ENCODE measurements around the gene MGAT5. TPM values are rescaled to one million over a fixed set of nuclear protein-coding genes. Genes with fewer than 3 reads are reported as not detected.

MGAT5 gene
- total RNA-seq, 1 donor from 2014 or later, result 36.8 TPM

DNA sequence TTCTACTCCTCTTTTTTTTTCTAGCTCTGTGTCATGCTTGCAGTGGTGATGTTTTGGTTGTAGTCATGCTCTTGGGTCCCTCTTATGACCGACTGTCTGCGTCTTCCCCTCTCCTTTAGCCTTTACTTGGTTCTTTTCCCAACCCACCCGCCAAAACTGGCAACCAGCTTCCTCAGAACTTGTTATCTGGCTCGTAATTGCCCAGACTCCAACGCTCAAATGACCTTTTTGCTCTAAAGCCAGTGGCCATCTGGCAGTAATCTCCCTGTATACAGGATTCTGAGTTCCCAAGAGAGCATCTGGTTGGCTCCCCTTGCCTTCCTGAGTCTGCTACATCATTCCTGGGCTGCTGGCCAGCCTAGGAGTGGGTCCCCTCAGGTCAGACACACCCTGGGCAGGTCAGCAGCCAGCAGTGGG is 147.2 kb downstream of the MGAT5 start:
- Mint-ChIP-seq H3K9me3 (no peaks in the 10 kb centered on the region), H3K4me1 (peaks cover 5% of the 10 kb centered on the region), H3K27me3 (ENCODE audit: low read depth) (no peaks in the 10 kb centered on the region), H3K27ac (ENCODE audit: unreplicated experiment) (no peak overlapping the region), H3K36me3 (ENCODE audit: low read depth) (peaks cover 4% of the 10 kb centered on the region), H3K4me3 (no peak overlapping the region)
- TF ChIP-seq, protein P1, sequence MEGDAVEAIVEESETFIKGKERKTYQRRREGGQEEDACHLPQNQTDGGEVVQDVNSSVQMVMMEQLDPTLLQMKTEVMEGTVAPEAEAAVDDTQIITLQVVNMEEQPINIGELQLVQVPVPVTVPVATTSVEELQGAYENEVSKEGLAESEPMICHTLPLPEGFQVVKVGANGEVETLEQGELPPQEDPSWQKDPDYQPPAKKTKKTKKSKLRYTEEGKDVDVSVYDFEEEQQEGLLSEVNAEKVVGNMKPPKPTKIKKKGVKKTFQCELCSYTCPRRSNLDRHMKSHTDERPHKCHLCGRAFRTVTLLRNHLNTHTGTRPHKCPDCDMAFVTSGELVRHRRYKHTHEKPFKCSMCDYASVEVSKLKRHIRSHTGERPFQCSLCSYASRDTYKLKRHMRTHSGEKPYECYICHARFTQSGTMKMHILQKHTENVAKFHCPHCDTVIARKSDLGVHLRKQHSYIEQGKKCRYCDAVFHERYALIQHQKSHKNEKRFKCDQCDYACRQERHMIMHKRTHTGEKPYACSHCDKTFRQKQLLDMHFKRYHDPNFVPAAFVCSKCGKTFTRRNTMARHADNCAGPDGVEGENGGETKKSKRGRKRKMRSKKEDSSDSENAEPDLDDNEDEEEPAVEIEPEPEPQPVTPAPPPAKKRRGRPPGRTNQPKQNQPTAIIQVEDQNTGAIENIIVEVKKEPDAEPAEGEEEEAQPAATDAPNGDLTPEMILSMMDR (conservative IDR thresholded peaks at IDR 0.05), result no peak
- DNase-seq (ENCODE audit: low read depth, low spot score), result no peak

DNA sequence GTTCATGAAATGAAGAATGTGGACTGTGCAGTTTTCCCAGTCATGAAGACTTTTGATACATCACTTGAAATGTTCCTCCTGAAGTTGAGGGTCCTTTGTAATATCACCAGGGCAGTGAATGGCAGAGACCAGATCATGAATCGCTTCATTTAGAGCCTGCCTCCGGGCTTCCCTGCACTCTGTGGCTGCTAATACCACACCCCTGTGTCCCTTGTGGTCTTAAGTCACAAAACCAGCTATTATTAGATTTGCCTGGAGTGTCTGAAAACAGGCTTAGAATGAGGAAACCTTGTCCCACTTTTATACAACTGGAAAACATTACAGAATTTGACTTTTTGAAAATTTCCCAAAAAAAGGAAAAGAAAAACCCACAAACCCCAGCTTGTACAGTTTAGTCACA is 147.9 kb downstream of the MGAT5 start:
- DNase-seq (ENCODE audit: low read depth, low spot score), result no peak
- Mint-ChIP-seq H3K4me3 (no peak overlapping the region), H3K27ac (ENCODE audit: unreplicated experiment) (no peak overlapping the region), H3K36me3 (ENCODE audit: low read depth) (peaks cover 4% of the 10 kb centered on the region), H3K4me1 (peaks cover 5% of the 10 kb centered on the region), H3K27me3 (ENCODE audit: low read depth) (no peaks in the 10 kb centered on the region), H3K9me3 (no peaks in the 10 kb centered on the region)
- TF ChIP-seq, protein P1 (conservative IDR thresholded peaks at IDR 0.05), result no peak

DNA sequence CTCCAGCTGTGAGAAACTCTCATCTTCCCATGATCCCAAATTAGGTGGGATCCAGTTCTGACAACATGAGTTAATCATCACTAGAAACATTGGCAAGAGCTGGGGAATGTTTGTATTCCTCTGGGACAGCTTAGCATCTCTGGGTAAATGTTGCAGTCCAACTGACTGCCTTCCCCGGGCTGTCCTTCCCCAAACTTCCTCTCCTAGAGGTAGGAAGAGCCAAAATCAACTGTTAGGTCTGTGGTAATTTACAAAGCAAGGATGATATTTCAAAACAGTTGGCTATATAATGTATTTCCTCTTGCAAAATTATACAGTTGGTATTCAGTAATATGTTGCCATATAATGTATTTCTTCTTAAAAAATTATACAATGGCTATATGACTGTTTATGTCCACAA is 148.5 kb downstream of the MGAT5 start:
- H3K4me3 Mint-ChIP-seq, result no peak overlapping the region

DNA sequence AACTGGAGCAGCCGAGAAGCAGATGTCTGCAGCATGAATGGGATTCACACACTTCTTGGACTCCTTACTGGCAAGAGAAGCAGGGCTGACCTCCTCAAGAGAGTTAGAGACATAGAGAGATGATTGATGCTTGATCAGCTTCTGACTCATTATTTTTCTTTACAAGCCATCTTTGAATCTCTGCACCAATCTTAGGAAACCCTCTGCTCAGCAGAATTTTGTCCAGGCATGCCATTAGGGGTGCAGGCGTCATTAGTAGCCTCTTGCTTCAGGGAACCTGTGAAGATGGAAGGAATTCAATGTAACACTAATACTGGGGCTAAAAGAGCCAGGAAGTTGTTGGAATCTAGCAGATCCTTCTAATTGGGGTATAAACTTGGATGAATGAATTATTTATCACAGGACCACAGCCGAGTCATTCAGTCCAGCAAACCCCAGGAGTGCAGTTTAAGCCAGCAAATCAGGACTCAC is 151.8 kb downstream of the MGAT5 start:
- no peak for DNase-seq (ENCODE audit: low read depth, low spot score)
- H3K9me3 Mint-ChIP-seq, result no peaks in the 10 kb centered on the region
- peaks cover 5% of the 10 kb centered on the region for H3K4me1 Mint-ChIP-seq
- H3K36me3 Mint-ChIP-seq (ENCODE audit: low read depth), result peaks cover 4% of the 10 kb centered on the region
- H3K4me3 Mint-ChIP-seq, result no peak overlapping the region
- TF ChIP-seq, protein P1 (conservative IDR thresholded peaks at IDR 0.05), result no peak
- H3K27me3 Mint-ChIP-seq (ENCODE audit: low read depth), result peaks cover 15% of the 10 kb centered on the region
- no peak overlapping the region for H3K27ac Mint-ChIP-seq (ENCODE audit: unreplicated experiment)

More for the DNA sequence above, 148.5 kb downstream of the MGAT5 start:
- TF ChIP-seq, protein P1 (conservative IDR thresholded peaks at IDR 0.05), result no peak
- H3K27me3 Mint-ChIP-seq (ENCODE audit: low read depth), result peaks cover 3% of the 10 kb centered on the region
- no peak overlapping the region for H3K27ac Mint-ChIP-seq (ENCODE audit: unreplicated experiment)
- H3K4me1 Mint-ChIP-seq, result peaks cover 5% of the 10 kb centered on the region
- H3K36me3 Mint-ChIP-seq (ENCODE audit: low read depth), result peaks cover 4% of the 10 kb centered on the region
- H3K9me3 Mint-ChIP-seq, result no peaks in the 10 kb centered on the region
- DNase-seq (ENCODE audit: low read depth, low spot score), result no peak

DNA sequence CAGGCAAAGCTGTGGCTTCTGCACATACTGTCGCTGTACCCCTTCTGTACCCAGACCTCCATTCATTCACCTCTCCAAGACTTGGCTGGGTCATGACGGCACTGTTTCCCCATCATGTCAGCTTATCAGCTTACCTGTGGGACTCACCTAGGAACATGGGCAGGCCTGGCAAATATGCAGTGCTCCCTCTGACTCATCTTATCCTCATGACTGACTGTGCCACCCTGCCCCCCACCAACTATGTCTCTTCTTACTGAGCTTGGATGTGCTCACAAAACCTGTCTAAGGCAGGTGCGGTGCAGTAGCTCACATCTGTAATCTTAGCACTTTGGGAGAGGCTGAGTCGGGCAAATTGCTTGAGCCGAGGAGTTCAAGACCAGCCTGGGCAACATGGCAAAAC is 152.4 kb downstream of the MGAT5 start:
- Mint-ChIP-seq H3K4me3 (no peak overlapping the region), H3K27ac (ENCODE audit: unreplicated experiment) (no peak overlapping the region), H3K36me3 (ENCODE audit: low read depth) (peaks cover 4% of the 10 kb centered on the region), H3K4me1 (peaks cover 11% of the 10 kb centered on the region), H3K27me3 (ENCODE audit: low read depth) (peaks cover 19% of the 10 kb centered on the region), H3K9me3 (no peaks in the 10 kb centered on the region)
- DNase-seq (ENCODE audit: low read depth, low spot score), result no peak
- TF ChIP-seq, protein P1 (conservative IDR thresholded peaks at IDR 0.05), result no peak
